Hepatocyte (in vitro differentiated cells): ENCODE measurements around the gene ERP29. TPM values are rescaled to one million over a fixed set of nuclear protein-coding genes. Genes with fewer than 3 reads are reported as not detected.

ENCODE experiments used
- DNase-seq: peaks from one replicate; pipeline ENCODE4 v3.0.0-alpha.2; 2016; ENCODE audit warnings: low spot score
- H2AFZ ChIP-seq: fragments of 200-600 bp; sonication (generic); 2 replicates; pipeline ENCODE4 v1.6.0; 2016; ENCODE audit warnings: antibody characterized with exemption, mild to moderate bottlenecking
- H3K27ac ChIP-seq: fragments of 200-600 bp; sonication (generic); 2 replicates; pipeline ENCODE4 v1.5.1; 2016; ENCODE audit warnings: mild to moderate bottlenecking
- H3K27me3 ChIP-seq: fragments of 200-600 bp; sonication (generic); 2 replicates; pipeline ENCODE4 v1.6.1; 2016
- H3K36me3 ChIP-seq: fragments of 200-600 bp; sonication (generic); replicated peaks from 2 replicates; pipeline ENCODE4 v1.5.1; 2016; ENCODE audit warnings: low read depth; ENCODE audit not compliant: insufficient read depth
- H3K4me1 ChIP-seq: fragments of 200-600 bp; sonication (generic); 2 replicates; pipeline ENCODE4 v1.5.1; 2016; ENCODE audit warnings: mild to moderate bottlenecking, moderate library complexity; ENCODE audit not compliant: insufficient read depth
- H3K4me2 ChIP-seq: fragments of 200-600 bp; sonication (generic); 2 replicates; pipeline ENCODE4 v1.6.0; 2016
- H3K4me3 ChIP-seq: fragments of 200-600 bp; sonication (generic); 2 replicates; pipeline ENCODE4 v1.5.1; 2016; ENCODE audit warnings: mild to moderate bottlenecking
- H3K79me2 ChIP-seq: fragments of 200-600 bp; sonication (generic); 2 replicates; pipeline ENCODE4 v1.6.0; 2017; ENCODE audit warnings: mild to moderate bottlenecking
- H3K9me2 ChIP-seq: fragments of 200-600 bp; sonication (generic); replicated peaks from 2 replicates; pipeline ENCODE4 v1.6.0; 2017; ENCODE audit warnings: mild to moderate bottlenecking; ENCODE audit not compliant: insufficient read depth
- H3K9me3 ChIP-seq: fragments of 200-600 bp; sonication (generic); 2 replicates; pipeline ENCODE4 v1.5.1; 2016; ENCODE audit warnings: low read depth, mild to moderate bottlenecking
- H4K20me1 ChIP-seq: fragments of 200-600 bp; sonication (generic); 2 replicates; pipeline ENCODE4 v1.6.0; 2016; ENCODE audit warnings: mild to moderate bottlenecking; ENCODE audit not compliant: insufficient read depth, poor library complexity, severe bottlenecking
- CTCF ChIP-seq: fragments of 200-600 bp; sonication (generic); IDR thresholded peaks from 2 replicates; pipeline ENCODE4 v1.5.1; 2016; ENCODE audit warnings: antibody characterized with exemption, mild to moderate bottlenecking; ENCODE audit not compliant: poor library complexity
- EZH2 ChIP-seq: fragments of 200-600 bp; sonication (generic); IDR thresholded peaks from 2 replicates; pipeline ENCODE4 v1.6.1; 2016; ENCODE audit warnings: antibody characterized with exemption, mild to moderate bottlenecking, borderline replicate concordance
- EZH2phosphoT487 ChIP-seq: fragments of 200-600 bp; sonication (generic); IDR thresholded peaks from one replicate; pipeline ENCODE4 v1.6.1; 2018; ENCODE audit warnings: antibody characterized with exemption, mild to moderate bottlenecking, low read depth, moderate library complexity; ENCODE audit not compliant: unreplicated experiment, severe bottlenecking
- WGBS: methylation state at CpG from one replicate; pipeline ENCODE4 v1.1.6; 2016; ENCODE audit warnings: low lambda C conversion rate; ENCODE audit errors: missing lambda C conversion rate; 5-methylcytosine and 5-hydroxymethylcytosine counted together
- polyA plus RNA-seq: library from polyadenylated mRNA; unstranded; fragments of >200 nt; fragmentation: Nextera tagmentation; extraction: Ambion mirVana; gene quantifications from 2 replicates; pipeline ENCODE4 v1.2.1, GENCODE V29; 2016
- total RNA-seq: library from RNA; depleted of rRNA; stranded (reverse); fragments of >200 nt; gene quantifications from 2 replicates; pipeline ENCODE4 v1.2.3, GENCODE V29; 2014

The ERP29 gene
- total and polyA plus RNA-seq, 2 experiments from 2014 or later, result 178 to 253 TPM

- Histone ChIP-seq H4K20me1 (peaks cover 30% of the 10 kb centered on the region), H3K4me2 (no peak overlapping the region), H3K36me3 (peaks cover 5% of the 10 kb centered on the region), H3K4me1 (peaks cover 16% of the 10 kb centered on the region), H3K9me3 (peaks cover 6% of the 10 kb centered on the region), H3K27me3 (no peaks in the 10 kb centered on the region), H3K9me2 (no peaks in the 10 kb centered on the region), H3K4me3 (no peak overlapping the region), H3K27ac (no peak overlapping the region), H2AFZ (no peak overlapping the region), H3K79me2 (peaks cover 81% of the 10 kb centered on the region)
- no peak for DNase-seq
- 98% methylated on average over 6 of the region's 6 CpGs for WGBS
- no peak for TF ChIP-seq EZH2phosphoT487
- TF ChIP-seq CTCF, result no peak
- no peak for TF ChIP-seq EZH2
Measured at GRCh38 chr12:112015938-112016337, 2.7 kb downstream of the ERP29 start.

- Histone ChIP-seq H4K20me1 (peaks cover 30% of the 10 kb centered on the region), H2AFZ (no peak overlapping the region), H3K79me2 (peaks cover 77% of the 10 kb centered on the region), H3K9me2 (no peaks in the 10 kb centered on the region), H3K4me3 (no peak overlapping the region), H3K4me1 (peaks cover 10% of the 10 kb centered on the region), H3K36me3 (peaks cover 5% of the 10 kb centered on the region), H3K9me3 (peaks cover 6% of the 10 kb centered on the region), H3K27ac (no peak overlapping the region), H3K4me2 (no peak overlapping the region), H3K27me3 (no peaks in the 10 kb centered on the region)
- DNase-seq, result no peak
- TF ChIP-seq CTCF, result no peak
- TF ChIP-seq EZH2phosphoT487, result no peak
- TF ChIP-seq EZH2, result no peak
- WGBS, result 80% methylated on average over 1 of the region's 1 CpG
Measured at GRCh38 chr12:112017041-112017440, 3.8 kb downstream of the ERP29 start.

- Histone ChIP-seq H3K4me2 (no peak overlapping the region), H3K27ac (no peak overlapping the region), H4K20me1 (peaks cover 30% of the 10 kb centered on the region), H3K36me3 (peaks cover 5% of the 10 kb centered on the region), H3K4me3 (no peak overlapping the region), H3K9me2 (no peaks in the 10 kb centered on the region), H3K79me2 (peaks cover 74% of the 10 kb centered on the region), H3K9me3 (peaks cover 6% of the 10 kb centered on the region), H3K27me3 (no peaks in the 10 kb centered on the region), H2AFZ (no peak overlapping the region), H3K4me1 (peaks cover 7% of the 10 kb centered on the region)
- TF ChIP-seq EZH2phosphoT487 (no peak), EZH2 (no peak), CTCF (no peak)
- DNase-seq, result no peak
- WGBS, result 92% methylated on average over 2 of the region's 2 CpGs
Measured at GRCh38 chr12:112018571-112019237, 5.5 kb downstream of the ERP29 start.
